Measurements from ENCODE around the gene PRKN.

GRCh38 chr6:161677188-161677587 is 1050.4 kb downstream of the PRKN start:
- TF ChIP-seq CTCF (IDR thresholded peaks at IDR 0.05) (no peak), EZH2phosphoT487 (IDR thresholded peaks at IDR 0.05) (no peak)

Measured in neural progenitor cell (in vitro differentiated cells).